ENCODE results near the gene SYNJ2. TPM values are rescaled to one million over a fixed set of nuclear protein-coding genes. Genes with fewer than 3 reads are reported as not detected.

The SYNJ2 gene
- total and polyA plus RNA-seq, 2 donors (not counting 3 experiments of a cell fraction or from before 2014, with no cell fraction given), result 35.1 to 78.2 TPM

- TF ChIP-seq CTCF (IDR thresholded peaks at IDR 0.05; ENCODE audit: extremely low read depth in 1 of 2, insufficient read depth in 1 of 2, low read depth in 1 of 2, low read length in 2 of 2), result no peak
- no peak for TF ChIP-seq FOS (IDR thresholded peaks at IDR 0.05; ENCODE audit: borderline replicate concordance, insufficient read depth, low read length)
- TF ChIP-seq POLR2A (IDR thresholded peaks at IDR 0.05; ENCODE audit: low read depth, low read length), result no peak
- no peak for TF ChIP-seq MYC (IDR thresholded peaks at IDR 0.05; ENCODE audit: low read depth, low read length)
- no peak for TF ChIP-seq POLR2AphosphoS5 (IDR thresholded peaks at IDR 0.05; ENCODE audit: insufficient read depth, low read depth, low read length)
- no peak for TF ChIP-seq EZH2 (IDR thresholded peaks at IDR 0.05; ENCODE audit: borderline replicate concordance, low read depth, low read length, severe bottlenecking)
- TF ChIP-seq JUN (IDR thresholded peaks at IDR 0.05; ENCODE audit: borderline replicate concordance, insufficient read depth, insufficient read length, low read depth), result no peak
- TF ChIP-seq MAX (IDR thresholded peaks at IDR 0.05; ENCODE audit: insufficient read depth, insufficient read length), result no peak
- ChIA-PET POLR2A (no interaction called here), CTCF (interaction anchor here (2.6 to 2.9 kb wide), 3 partner anchors 9 to 49 kb away, joined by 8 to 17 read pairs (median 13); no protein-coding TSS in a partner anchor)
- no peak overlapping the region for H3K4me2 ChIP-seq (ENCODE audit: insufficient read depth, low read length)
- H3K27ac ChIP-seq (ENCODE audit: insufficient read depth, low read depth, low read length), result peak overlapping the region; percentile 78
- dilution Hi-C loops (cut with MboI; ENCODE audit: extremely low pct_ligation_motif_present, low sequenced_read_pairs), result no loop called here
- intact Hi-C loops (cut with micrococcal nuclease), result no loop called here
- no peaks in the 10 kb centered on the region for H3K27me3 ChIP-seq (ENCODE audit: control insufficient read depth in 2 of 2, insufficient read depth in 2 of 2, low read length in 2 of 2)
- H2AFZ ChIP-seq (ENCODE audit: low read depth, low read length), result no peak overlapping the region
- FAIRE-seq (no peak), DNase-seq (ENCODE audit: low read depth, low spot score) (no peak)
- peaks cover 8 to 14% of the 10 kb centered on the region in 2 experiments for H3K36me3 ChIP-seq (ENCODE audit: control insufficient read depth in 2 of 2, extremely low read depth in 1 of 2, insufficient read depth in 2 of 2, low read length in 2 of 2)
- no peaks in the 10 kb centered on the region for H3K9me3 ChIP-seq (replicated peaks; ENCODE audit: control insufficient read depth, insufficient read depth, low read length)
- H3K9me1 ChIP-seq (replicated peaks; ENCODE audit: control insufficient read depth, extremely low read depth, insufficient read depth, low read length), result no peaks in the 10 kb centered on the region
- H3K4me1 ChIP-seq (ENCODE audit: control insufficient read depth, extremely low read depth, insufficient read depth, low read length), result peaks cover 21% of the 10 kb centered on the region
- peaks cover 35% of the 10 kb centered on the region for H3K79me2 ChIP-seq (ENCODE audit: control insufficient read depth, insufficient read depth, low read length)
- H3K4me3 ChIP-seq (replicated peaks in 1 of 3; ENCODE audit: insufficient read depth in 1 of 3, low read depth in 1 of 3, low read length in 3 of 3), result no peak overlapping the region
- no TSS peak for BruUV-seq (replicated peaks)
- H3K9ac ChIP-seq (replicated peaks; ENCODE audit: extremely low read depth, insufficient read depth, low read length), result no peak overlapping the region
- H4K20me1 ChIP-seq (replicated peaks; ENCODE audit: control insufficient read depth, extremely low read depth, insufficient read depth, low read length), result no peaks in the 10 kb centered on the region
Measured at GRCh38 chr6:158032354-158032733, 50.7 kb downstream of the SYNJ2 start.
